PC-3 (cell line): ENCODE data around the gene KIF1B. TPM values are rescaled to one million over a fixed set of nuclear protein-coding genes. Genes with fewer than 3 reads are reported as not detected.
"Not testable (repeated sequence)": the region's sequence is repeated elsewhere in the genome, so short reads cannot be mapped to it uniquely, and the experiment has no call there.

ENCODE experiments used
- ATAC-seq: fragments of 200-7000 bp; cut with Tn5 transposase; 2 replicates; pipeline ENCODE4 v1.9.1; 2020; ENCODE audit warnings: mild to moderate bottlenecking, moderate library complexity
- BruUV-seq: library from RNA; stranded (reverse); fragments of 400-500 nt; replicated peaks from 2 replicates; lab custom pipeline; 2021; lab: Mats Ljungman, UMichigan
- CTCF ChIA-PET: fragments of 300-600 bp; sonication (Branson Sonifier 250); formaldehyde crosslinking; loops from one replicate; lab custom pipeline; 2022; ENCODE audit warnings: antibody characterized with exemption; lab: Charles Lee
- POLR2A ChIA-PET: fragments of 300-600 bp; sonication (Branson Sonifier 250); formaldehyde crosslinking; loops from one replicate; lab custom pipeline; 2022; ENCODE audit warnings: antibody characterized with exemption; ENCODE audit not compliant: unreplicated experiment; lab: Charles Lee
- DNase-seq: peaks from one replicate; pipeline ENCODE4 v3.0.0-alpha.2; 2015
- H2AFZ ChIP-seq: fragments of 300-600 bp; sonication (generic); 2 replicates; pipeline ENCODE4 v1.6.0; 2016; ENCODE audit warnings: antibody characterized with exemption, low read length
- H3F3A ChIP-seq: fragments of 300-600 bp; sonication (generic); one replicate; pipeline ENCODE4 v1.6.0; 2017; ENCODE audit warnings: antibody characterized with exemption, low read length, control low read depth, mild to moderate bottlenecking; ENCODE audit not compliant: unreplicated experiment
- H3K27ac ChIP-seq: fragments of 300-600 bp; sonication (generic); 2 replicates; pipeline ENCODE4 v1.5.1; 2016; ENCODE audit warnings: mild to moderate bottlenecking, low read length
- H3K27me3 ChIP-seq: fragments of 300-600 bp; sonication (generic); 2 replicates; pipeline ENCODE4 v1.6.1; 2016; ENCODE audit warnings: low read length, mixed read lengths
- H3K36me3 ChIP-seq: fragments of 300-600 bp; sonication (generic); 2 replicates; pipeline ENCODE4 v1.6.1; 2016; ENCODE audit warnings: low read depth, mixed run types, low read length, mixed read lengths
- H3K4me1 ChIP-seq: fragments of 300-600 bp; sonication (generic); 2 replicates; pipeline ENCODE4 v1.5.1; 2016; ENCODE audit warnings: low read length; ENCODE audit not compliant: insufficient read depth
- H3K4me2 ChIP-seq: fragments of 300-600 bp; sonication (generic); 2 replicates; pipeline ENCODE4 v1.6.0; 2016; ENCODE audit warnings: low read length
- H3K4me3 ChIP-seq: fragments of 300-600 bp; sonication (generic); 2 replicates; pipeline ENCODE4 v1.5.1; 2016; ENCODE audit warnings: mild to moderate bottlenecking, low read length, mixed read lengths
- H3K79me2 ChIP-seq: fragments of 300-600 bp; sonication (generic); 2 replicates; pipeline ENCODE4 v1.6.1; 2017; ENCODE audit warnings: low read length, mixed read lengths
- H3K9ac ChIP-seq: fragments of 300-600 bp; sonication (generic); 2 replicates; pipeline ENCODE4 v1.6.0; 2016; ENCODE audit warnings: mild to moderate bottlenecking, low read length
- H3K9me2 ChIP-seq: fragments of 300-600 bp; sonication (generic); replicated peaks from 2 replicates; pipeline ENCODE4 v1.6.1; 2016; ENCODE audit warnings: mixed run types, low read length, mixed read lengths
- H3K9me3 ChIP-seq: fragments of 300-600 bp; sonication (generic); 2 replicates; pipeline ENCODE4 v1.6.1; 2016; ENCODE audit warnings: low read length, mixed read lengths
- H4K20me1 ChIP-seq: fragments of 300-600 bp; sonication (generic); 2 replicates; pipeline ENCODE4 v1.6.1; 2016; ENCODE audit warnings: low read length, mixed read lengths
- CTCF ChIP-seq: fragments of 300-600 bp; sonication (generic); conservative IDR thresholded peaks from 2 replicates; pipeline ENCODE4 v1.5.1; 2017; ENCODE audit warnings: antibody characterized with exemption, low read depth, mild to moderate bottlenecking, low read length
- EZH2 ChIP-seq: fragments of 300-600 bp; sonication (generic); IDR thresholded peaks from one replicate; pipeline ENCODE4 v1.6.1; 2017; ENCODE audit warnings: antibody characterized with exemption, mild to moderate bottlenecking, low read length; ENCODE audit not compliant: unreplicated experiment
- EZH2phosphoT487 ChIP-seq: fragments of 300-600 bp; sonication (generic); IDR thresholded peaks from 2 replicates; pipeline ENCODE4 v1.6.1; 2018; ENCODE audit warnings: mild to moderate bottlenecking, antibody characterized with exemption, low read length, borderline replicate concordance
- intact Hi-C: fragments of 100-400 bp; cut with micrococcal nuclease; formaldehyde crosslinking; loops from 2 replicates; pipeline ENCODE4 v1.9.0; 2023
- total RNA-seq: library from RNA; depleted of rRNA; stranded (reverse); fragments of >200 nt; gene quantifications from 2 replicates; pipeline ENCODE4 v1.2.3, GENCODE V29; 2014

The KIF1B gene
- total RNA-seq, 1 experiment from 2014 or later, result 21.4 TPM

GRCh38 chr1:10424651-10425050, 214.3 kb downstream of the KIF1B start:
- ChIA-PET CTCF (no interaction called here), POLR2A (no interaction called here)
- no peak for ATAC-seq
- Histone ChIP-seq H4K20me1 (no peaks in the 10 kb centered on the region), H3K9me3 (no peaks in the 10 kb centered on the region), H3K4me3 (no peak overlapping the region), H3K79me2 (no peaks in the 10 kb centered on the region), H3K4me1 (peaks cover 4% of the 10 kb centered on the region; the same call in 1 of the 2 replicates), H2AFZ (no peak overlapping the region), H3F3A (no peaks in the 10 kb centered on the region), H3K27me3 (no peaks in the 10 kb centered on the region), H3K27ac (no peak overlapping the region), H3K9ac (no peak overlapping the region), H3K9me2 (no peaks in the 10 kb centered on the region), H3K4me2 (no peak overlapping the region), H3K36me3 (peaks cover 7% of the 10 kb centered on the region; the same call in 1 of the 2 replicates)
- no peak for TF ChIP-seq CTCF
- TF ChIP-seq EZH2phosphoT487, result no peak
- TF ChIP-seq EZH2, result no peak
- no TSS peak for BruUV-seq
- intact Hi-C loops, result no loop called here
- no peak for DNase-seq

GRCh38 chr1:10425826-10426534, 215.6 kb downstream of the KIF1B start:
- H2AFZ ChIP-seq, H3K27ac ChIP-seq, H3K9me3 ChIP-seq, H3F3A ChIP-seq, H4K20me1 ChIP-seq, BruUV-seq, H3K4me3 ChIP-seq, H3K27me3 ChIP-seq, H3K4me2 ChIP-seq, H3K79me2 ChIP-seq, H3K9me2 ChIP-seq, DNase-seq, H3K4me1 ChIP-seq, ATAC-seq, H3K36me3 ChIP-seq, intact Hi-C loops, H3K9ac ChIP-seq: not testable (repeated sequence)
- ChIA-PET POLR2A (interaction anchor here (0.6 kb wide), 1 partner anchor 45 kb away, joined by 5 read pairs; no protein-coding TSS in a partner anchor), CTCF (interaction anchor here (1.4 kb wide), 1 partner anchor 49 kb away, joined by 3 read pairs; no protein-coding TSS in a partner anchor)

- H3K9me3 ChIP-seq, H3K9me2 ChIP-seq, H3K27me3 ChIP-seq, H3F3A ChIP-seq, H3K4me1 ChIP-seq, H3K36me3 ChIP-seq, H4K20me1 ChIP-seq, DNase-seq, POLR2A ChIA-PET, H2AFZ ChIP-seq, BruUV-seq, H3K4me3 ChIP-seq, H3K79me2 ChIP-seq, intact Hi-C loops, H3K4me2 ChIP-seq, ATAC-seq, H3K27ac ChIP-seq, H3K9ac ChIP-seq: not testable (repeated sequence)
- CTCF ChIA-PET, result interaction anchor here (1.4 kb wide), 1 partner anchor 49 kb away, joined by 3 read pairs; no protein-coding TSS in a partner anchor
Measured at GRCh38 chr1:10426535-10426848, 216.1 kb downstream of the KIF1B start.
